ENCODE data around the gene IMMP2L.

The IMMP2L gene

DNA sequence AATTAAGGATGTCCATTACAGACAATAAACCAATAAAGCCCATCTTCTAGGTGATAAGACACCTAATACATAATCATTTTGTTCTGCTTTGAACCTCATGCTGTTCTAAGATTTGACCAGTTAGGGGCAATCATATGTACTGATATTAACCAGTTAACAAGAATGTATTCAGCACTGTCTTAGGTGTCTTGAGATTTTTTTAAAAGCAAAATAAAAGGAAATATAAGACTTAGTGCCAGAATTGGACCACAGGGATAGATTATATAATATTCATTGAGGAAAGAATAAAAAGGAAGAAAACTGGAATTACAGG, 32.0 kb downstream of the IMMP2L start:
- no peak for DNase-seq (ENCODE audit: extremely low read depth, low read depth)
- TF ChIP-seq, protein P1, sequence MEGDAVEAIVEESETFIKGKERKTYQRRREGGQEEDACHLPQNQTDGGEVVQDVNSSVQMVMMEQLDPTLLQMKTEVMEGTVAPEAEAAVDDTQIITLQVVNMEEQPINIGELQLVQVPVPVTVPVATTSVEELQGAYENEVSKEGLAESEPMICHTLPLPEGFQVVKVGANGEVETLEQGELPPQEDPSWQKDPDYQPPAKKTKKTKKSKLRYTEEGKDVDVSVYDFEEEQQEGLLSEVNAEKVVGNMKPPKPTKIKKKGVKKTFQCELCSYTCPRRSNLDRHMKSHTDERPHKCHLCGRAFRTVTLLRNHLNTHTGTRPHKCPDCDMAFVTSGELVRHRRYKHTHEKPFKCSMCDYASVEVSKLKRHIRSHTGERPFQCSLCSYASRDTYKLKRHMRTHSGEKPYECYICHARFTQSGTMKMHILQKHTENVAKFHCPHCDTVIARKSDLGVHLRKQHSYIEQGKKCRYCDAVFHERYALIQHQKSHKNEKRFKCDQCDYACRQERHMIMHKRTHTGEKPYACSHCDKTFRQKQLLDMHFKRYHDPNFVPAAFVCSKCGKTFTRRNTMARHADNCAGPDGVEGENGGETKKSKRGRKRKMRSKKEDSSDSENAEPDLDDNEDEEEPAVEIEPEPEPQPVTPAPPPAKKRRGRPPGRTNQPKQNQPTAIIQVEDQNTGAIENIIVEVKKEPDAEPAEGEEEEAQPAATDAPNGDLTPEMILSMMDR (IDR thresholded peaks at IDR 0.05; ENCODE audit: low read depth, low read length), result no peak

DNA sequence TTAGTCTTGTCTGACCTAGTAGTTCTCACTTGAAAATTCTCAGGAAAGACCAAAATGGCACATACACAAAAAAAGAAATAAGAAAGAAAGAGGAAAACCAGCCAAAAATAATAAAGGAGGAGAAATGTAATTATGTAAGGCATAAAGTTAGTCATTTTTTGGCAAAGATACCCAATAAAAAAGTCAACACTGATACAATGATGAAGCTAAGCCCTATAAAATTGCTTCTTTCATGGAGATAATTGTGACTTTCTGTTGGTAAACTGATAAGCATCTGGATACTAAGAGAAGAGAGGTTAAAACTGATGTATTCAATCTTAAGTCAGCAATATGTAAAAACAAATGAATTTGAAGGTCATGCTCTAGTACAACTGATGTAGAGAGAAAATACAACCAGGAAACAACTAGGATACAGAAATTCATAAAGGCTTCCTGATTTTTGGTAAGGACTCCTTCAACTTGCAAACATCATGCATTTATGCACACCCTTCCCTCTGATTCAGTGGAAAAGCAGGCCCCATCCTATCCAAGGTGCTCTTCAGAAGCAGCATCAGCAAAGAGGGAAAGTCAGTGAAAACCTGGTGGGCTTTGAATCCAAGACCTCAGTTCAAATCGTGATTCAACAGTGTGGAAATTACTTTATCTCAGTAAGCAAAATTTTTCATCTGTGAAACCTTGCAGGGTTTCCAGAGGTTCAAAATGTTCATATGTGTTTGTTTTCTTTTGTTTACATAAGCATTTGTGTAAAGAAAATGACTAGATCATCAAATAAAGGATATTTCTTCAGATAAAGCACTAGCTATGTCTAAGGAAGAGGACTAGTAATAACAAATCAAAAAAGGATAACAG, 32.6 kb downstream of the IMMP2L start:
- no peak for DNase-seq (ENCODE audit: extremely low read depth, low read depth)
- TF ChIP-seq, protein P1 (IDR thresholded peaks at IDR 0.05; ENCODE audit: low read depth, low read length), result no peak

DNA sequence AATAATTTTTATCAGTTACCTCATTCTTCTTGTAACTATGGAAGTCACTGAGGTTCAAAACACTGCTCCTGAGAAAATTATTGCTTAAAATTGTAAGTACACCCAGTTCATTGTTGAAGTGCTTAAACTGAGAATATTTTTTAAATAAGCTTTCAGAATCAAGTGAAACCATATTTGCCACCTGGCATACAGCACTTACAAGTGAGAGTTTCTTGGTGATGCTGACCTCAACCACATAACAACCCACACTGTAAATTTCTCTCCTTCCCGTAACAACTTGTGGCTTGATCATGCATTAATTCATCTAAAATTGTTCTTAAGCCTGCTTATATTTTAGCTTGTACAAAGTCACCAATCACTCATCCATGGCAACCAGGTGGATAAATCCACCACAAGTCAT, 34.0 kb downstream of the IMMP2L start:
- TF ChIP-seq, protein P1 (IDR thresholded peaks at IDR 0.05; ENCODE audit: low read depth, low read length), result no peak
- DNase-seq (ENCODE audit: extremely low read depth, low read depth), result no peak

DNA sequence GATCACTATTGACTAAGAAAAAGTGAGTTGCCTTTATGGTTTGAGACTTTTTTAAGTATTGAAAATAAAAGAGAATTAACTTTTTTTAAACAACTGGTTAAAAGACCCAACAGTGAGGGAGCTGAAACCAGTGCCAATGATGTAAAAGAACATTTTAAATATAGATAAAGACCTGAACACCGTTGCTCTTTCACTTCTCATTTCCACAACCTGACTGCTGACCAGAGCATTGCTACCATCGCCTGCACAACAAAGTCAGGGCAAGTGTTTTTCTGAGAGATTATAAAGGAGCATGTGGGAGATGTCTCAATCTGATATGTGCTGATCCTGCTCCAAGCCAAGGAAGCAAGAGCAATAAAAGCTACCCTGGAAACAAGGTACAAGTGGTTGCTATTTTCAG, 34.7 kb downstream of the IMMP2L start:
- DNase-seq (ENCODE audit: extremely low read depth, low read depth), result no peak
- TF ChIP-seq, protein P1 (IDR thresholded peaks at IDR 0.05; ENCODE audit: low read depth, low read length), result no peak

DNA sequence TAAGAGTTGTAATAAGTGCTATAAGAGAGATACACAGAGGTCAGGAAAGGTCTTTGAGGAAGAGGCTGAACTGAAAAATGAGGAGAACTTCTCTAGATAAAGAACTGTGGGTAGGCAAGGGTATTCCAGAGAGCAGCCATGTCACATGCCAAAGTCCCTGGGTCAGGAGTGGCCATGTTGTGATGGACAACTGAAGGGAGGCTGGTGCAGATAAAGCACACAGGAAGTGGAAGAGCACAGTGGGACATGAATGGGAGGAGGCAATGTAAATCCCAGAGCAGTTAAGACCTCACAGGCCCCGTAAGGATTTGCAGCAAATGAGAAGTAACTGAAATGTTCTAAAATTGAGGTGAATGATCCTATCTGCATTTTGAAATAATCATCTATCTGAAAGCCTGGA, 37.2 kb downstream of the IMMP2L start:
- no peak for DNase-seq (ENCODE audit: extremely low read depth, low read depth)
- TF ChIP-seq, protein P1 (IDR thresholded peaks at IDR 0.05; ENCODE audit: low read depth, low read length), result no peak

DNA sequence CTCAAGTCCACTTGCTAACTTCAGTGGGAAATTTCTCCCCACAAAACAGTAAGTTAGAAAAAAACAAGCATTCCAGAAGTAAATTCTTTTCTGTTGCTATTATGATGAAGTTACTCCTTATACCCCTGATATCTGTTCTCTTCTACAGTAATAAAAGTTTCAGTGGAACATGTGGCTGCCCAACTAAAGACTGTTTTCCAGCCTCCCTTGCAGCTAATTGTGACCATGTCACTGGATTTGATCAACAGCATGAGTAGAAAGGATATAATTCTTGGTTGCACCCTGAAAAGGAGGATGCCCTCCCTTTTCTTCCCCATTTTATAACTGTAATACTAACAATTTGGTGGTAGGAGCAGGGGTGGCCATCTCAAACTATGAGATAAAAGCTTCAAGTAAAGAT, 40.6 kb downstream of the IMMP2L start:
- TF ChIP-seq, protein P1 (IDR thresholded peaks at IDR 0.05; ENCODE audit: low read depth, low read length), result no peak

DNA sequence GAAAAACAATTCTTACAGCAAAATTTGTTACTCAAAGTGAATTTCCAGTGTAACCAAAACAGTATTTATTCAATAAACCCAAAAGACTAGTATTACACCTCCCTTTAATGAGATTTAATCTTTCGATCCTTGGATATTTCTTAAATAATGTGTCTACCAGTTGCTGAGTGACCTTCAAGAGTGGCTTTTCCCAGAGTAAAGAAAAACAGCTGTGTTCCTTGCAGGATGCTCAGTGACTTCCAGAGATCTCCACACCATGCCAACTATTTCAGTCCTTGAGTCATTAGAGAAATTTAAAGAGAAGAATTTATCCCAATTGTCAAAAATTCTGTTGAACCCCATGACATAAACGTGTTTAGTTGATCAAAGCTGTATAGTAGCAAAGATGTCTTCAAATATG, 44.0 kb downstream of the IMMP2L start:
- TF ChIP-seq, protein P1 (IDR thresholded peaks at IDR 0.05; ENCODE audit: low read depth, low read length), result no peak
- no peak for DNase-seq (ENCODE audit: extremely low read depth, low read depth)

More for the DNA sequence above, 40.6 kb downstream of the IMMP2L start:
- DNase-seq (ENCODE audit: extremely low read depth, low read depth), result no peak
